ENCODE data around the gene DHODH.

The DHODH gene

DNA sequence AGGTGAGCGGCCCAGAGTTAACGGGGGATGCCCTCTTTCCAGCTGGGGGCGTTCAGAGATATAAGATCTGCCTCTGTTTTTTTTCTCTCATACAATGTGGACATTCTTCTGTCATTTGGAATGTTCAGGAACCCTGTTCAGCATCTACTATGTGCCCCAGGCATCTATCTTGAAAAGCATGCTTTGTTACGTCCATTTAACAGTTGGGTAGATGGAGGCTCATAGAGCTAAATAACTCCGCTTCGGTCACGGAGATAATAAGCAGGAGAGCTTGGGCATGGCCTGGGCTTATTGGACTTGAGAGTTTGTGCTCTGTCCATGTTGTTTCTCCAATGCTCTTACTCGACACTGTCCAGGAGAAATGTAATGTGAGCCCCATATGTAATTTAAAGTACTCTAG, 6.1 kb downstream of the DHODH start:
- H3K27me3 ChIP-seq (replicated peaks; ENCODE audit: control insufficient read depth, insufficient read depth, low read length) = no peaks in the 10 kb centered on the region
- no peak for DNase-seq (ENCODE audit: low read depth)
- no peak overlapping the region for H3K4me3 ChIP-seq (ENCODE audit: low read length)
- peaks cover 3% of the 10 kb centered on the region for H3K36me3 ChIP-seq (ENCODE audit: control insufficient read depth, insufficient read depth, low read length, severe bottlenecking)
- no peak overlapping the region for H3K9ac ChIP-seq (ENCODE audit: low read length)
- H3K9me3 ChIP-seq (ENCODE audit: control insufficient read depth, low read length) = no peaks in the 10 kb centered on the region
- peaks cover 40% of the 10 kb centered on the region for H3K4me1 ChIP-seq (ENCODE audit: control insufficient read depth, insufficient read depth, low read length)

DNA sequence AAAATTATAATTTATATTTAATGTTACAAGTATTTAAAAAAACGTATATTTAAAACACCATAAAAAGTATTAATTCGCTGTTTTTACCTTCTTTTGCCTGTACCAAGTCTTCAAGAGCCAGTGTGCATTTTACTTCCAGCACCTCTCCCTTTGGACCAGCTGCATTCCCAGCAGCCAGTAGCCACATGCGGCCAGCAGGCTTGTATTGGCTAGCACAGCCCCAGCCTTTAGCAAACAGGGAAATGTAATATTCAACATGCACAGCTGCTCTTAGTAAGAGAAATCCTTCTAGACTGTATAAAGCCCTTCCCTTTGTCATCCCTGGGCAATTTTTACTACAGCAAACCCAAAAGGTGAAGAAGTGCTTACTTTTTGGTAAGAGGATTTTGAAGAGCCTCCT, 6.6 kb downstream of the DHODH start:
- Histone ChIP-seq H3K4me1 (ENCODE audit: control insufficient read depth, insufficient read depth, low read length) (peaks cover 40% of the 10 kb centered on the region), H3K9ac (ENCODE audit: low read length) (no peak overlapping the region), H3K9me3 (ENCODE audit: control insufficient read depth, low read length) (no peaks in the 10 kb centered on the region), H3K36me3 (ENCODE audit: control insufficient read depth, insufficient read depth, low read length, severe bottlenecking) (peaks cover 3% of the 10 kb centered on the region), H3K4me3 (ENCODE audit: low read length) (no peak overlapping the region), H3K27me3 (replicated peaks; ENCODE audit: control insufficient read depth, insufficient read depth, low read length) (no peaks in the 10 kb centered on the region)
- DNase-seq (ENCODE audit: low read depth) = no peak

DNA sequence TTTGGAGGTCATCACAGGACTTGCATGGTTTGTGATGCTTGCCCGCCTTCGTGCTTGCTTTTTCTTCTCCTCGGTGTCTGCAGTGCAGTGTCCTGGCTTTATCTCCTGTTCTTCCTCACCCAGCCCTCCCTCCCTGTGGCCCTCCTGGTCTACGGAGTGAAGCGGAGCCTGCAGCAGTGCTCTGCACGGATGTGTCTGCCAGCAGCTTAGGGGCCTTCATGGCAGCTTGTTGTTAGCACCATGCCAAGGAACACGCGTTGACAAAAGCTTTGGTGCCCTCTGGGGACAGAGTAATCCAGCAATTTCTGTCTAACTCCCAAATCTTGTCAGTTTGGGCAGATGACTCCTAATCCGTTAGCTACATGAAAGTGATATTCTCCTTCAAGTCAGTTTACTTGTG, 9.9 kb downstream of the DHODH start:
- H3K9me3 ChIP-seq (ENCODE audit: control insufficient read depth, low read length) = no peaks in the 10 kb centered on the region
- H3K27me3 ChIP-seq (replicated peaks; ENCODE audit: control insufficient read depth, insufficient read depth, low read length) = no peaks in the 10 kb centered on the region
- no peak overlapping the region for H3K9ac ChIP-seq (ENCODE audit: low read length)
- no peak overlapping the region for H3K4me3 ChIP-seq (ENCODE audit: low read length)
- peaks cover 4% of the 10 kb centered on the region for H3K36me3 ChIP-seq (ENCODE audit: control insufficient read depth, insufficient read depth, low read length, severe bottlenecking)
- DNase-seq (ENCODE audit: low read depth) = no peak
- H3K4me1 ChIP-seq (ENCODE audit: control insufficient read depth, insufficient read depth, low read length) = peaks cover 39% of the 10 kb centered on the region

GRCh38 chr16:72021043-72021442, 12.5 kb downstream of the DHODH start:
- Histone ChIP-seq H3K36me3 (ENCODE audit: control insufficient read depth, insufficient read depth, low read length, severe bottlenecking) (peaks cover 16% of the 10 kb centered on the region), H3K4me1 (ENCODE audit: control insufficient read depth, insufficient read depth, low read length) (peaks cover 18% of the 10 kb centered on the region), H3K27me3 (replicated peaks; ENCODE audit: control insufficient read depth, insufficient read depth, low read length) (no peaks in the 10 kb centered on the region), H3K9ac (ENCODE audit: low read length) (no peak overlapping the region), H3K9me3 (ENCODE audit: control insufficient read depth, low read length) (no peaks in the 10 kb centered on the region), H3K4me3 (ENCODE audit: low read length) (no peak overlapping the region)
- no peak for DNase-seq (ENCODE audit: low read depth)

GRCh38 chr16:72022127-72022526, 13.6 kb downstream of the DHODH start:
- Histone ChIP-seq H3K36me3 (ENCODE audit: control insufficient read depth, insufficient read depth, low read length, severe bottlenecking) (peaks cover 16% of the 10 kb centered on the region), H3K4me3 (ENCODE audit: low read length) (no peak overlapping the region), H3K9me3 (ENCODE audit: control insufficient read depth, low read length) (no peaks in the 10 kb centered on the region), H3K27me3 (replicated peaks; ENCODE audit: control insufficient read depth, insufficient read depth, low read length) (no peaks in the 10 kb centered on the region), H3K9ac (ENCODE audit: low read length) (no peak overlapping the region), H3K4me1 (ENCODE audit: control insufficient read depth, insufficient read depth, low read length) (peaks cover 7% of the 10 kb centered on the region)
- no peak for DNase-seq (ENCODE audit: low read depth)

- Histone ChIP-seq H3K4me1 (ENCODE audit: control insufficient read depth, insufficient read depth, low read length) (peaks cover 14% of the 10 kb centered on the region), H3K27me3 (replicated peaks; ENCODE audit: control insufficient read depth, insufficient read depth, low read length) (no peaks in the 10 kb centered on the region), H3K36me3 (ENCODE audit: control insufficient read depth, insufficient read depth, low read length, severe bottlenecking) (peaks cover 16% of the 10 kb centered on the region), H3K9ac (ENCODE audit: low read length) (no peak overlapping the region), H3K9me3 (ENCODE audit: control insufficient read depth, low read length) (no peaks in the 10 kb centered on the region), H3K4me3 (ENCODE audit: low read length) (no peak overlapping the region)
- DNase-seq (ENCODE audit: low read depth) = no peak
Measured at GRCh38 chr16:72023962-72024361, 15.4 kb downstream of the DHODH start.

DNA sequence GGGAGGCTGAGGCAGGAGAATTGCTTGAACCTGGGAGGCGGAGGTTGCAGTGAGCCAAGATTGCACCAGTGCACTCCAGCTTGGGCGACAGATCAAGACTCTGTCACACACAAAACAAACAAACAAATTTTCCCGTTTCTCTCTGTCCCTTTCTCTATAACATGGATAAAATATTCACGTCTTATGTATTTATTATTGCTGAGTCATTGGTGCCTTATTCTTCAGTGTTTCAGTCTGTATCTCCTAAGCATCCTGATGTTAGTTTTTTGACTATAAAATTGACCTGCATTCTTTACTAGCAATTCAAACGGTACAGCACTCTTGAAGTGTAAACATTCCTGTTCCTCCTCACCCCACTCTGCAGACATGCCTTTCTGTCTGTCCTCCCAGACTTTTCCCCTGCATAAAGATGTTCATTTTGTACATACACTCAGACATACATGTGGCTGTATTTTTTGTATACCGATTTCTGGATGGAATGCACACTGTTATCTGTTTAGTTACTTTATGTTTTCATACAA, 16.4 kb downstream of the DHODH start:
- no peaks in the 10 kb centered on the region for H3K27me3 ChIP-seq (replicated peaks; ENCODE audit: control insufficient read depth, insufficient read depth, low read length)
- DNase-seq (ENCODE audit: low read depth) = no peak
- no peak overlapping the region for H3K4me3 ChIP-seq (ENCODE audit: low read length)
- H3K9me3 ChIP-seq (ENCODE audit: control insufficient read depth, low read length) = no peaks in the 10 kb centered on the region
- peaks cover 20% of the 10 kb centered on the region for H3K4me1 ChIP-seq (ENCODE audit: control insufficient read depth, insufficient read depth, low read length)
- no peak overlapping the region for H3K9ac ChIP-seq (ENCODE audit: low read length)
- H3K36me3 ChIP-seq (ENCODE audit: control insufficient read depth, insufficient read depth, low read length, severe bottlenecking) = peaks cover 16% of the 10 kb centered on the region

- Histone ChIP-seq H3K4me1 (ENCODE audit: control insufficient read depth, insufficient read depth, low read length) (peaks cover 22% of the 10 kb centered on the region), H3K27me3 (replicated peaks; ENCODE audit: control insufficient read depth, insufficient read depth, low read length) (no peaks in the 10 kb centered on the region), H3K36me3 (ENCODE audit: control insufficient read depth, insufficient read depth, low read length, severe bottlenecking) (peaks cover 16% of the 10 kb centered on the region), H3K4me3 (ENCODE audit: low read length) (no peak overlapping the region), H3K9ac (ENCODE audit: low read length) (no peak overlapping the region), H3K9me3 (ENCODE audit: control insufficient read depth, low read length) (no peaks in the 10 kb centered on the region)
- no peak for DNase-seq (ENCODE audit: low read depth)
Measured at GRCh38 chr16:72025404-72026114, 17.0 kb downstream of the DHODH start.

- no peak for DNase-seq (ENCODE audit: low read depth)
- Histone ChIP-seq H3K27me3 (replicated peaks; ENCODE audit: control insufficient read depth, insufficient read depth, low read length) (no peaks in the 10 kb centered on the region), H3K4me3 (ENCODE audit: low read length) (no peak overlapping the region)
Measured at GRCh38 chr16:72027669-72028378, 19.3 kb downstream of the DHODH start.

DNA sequence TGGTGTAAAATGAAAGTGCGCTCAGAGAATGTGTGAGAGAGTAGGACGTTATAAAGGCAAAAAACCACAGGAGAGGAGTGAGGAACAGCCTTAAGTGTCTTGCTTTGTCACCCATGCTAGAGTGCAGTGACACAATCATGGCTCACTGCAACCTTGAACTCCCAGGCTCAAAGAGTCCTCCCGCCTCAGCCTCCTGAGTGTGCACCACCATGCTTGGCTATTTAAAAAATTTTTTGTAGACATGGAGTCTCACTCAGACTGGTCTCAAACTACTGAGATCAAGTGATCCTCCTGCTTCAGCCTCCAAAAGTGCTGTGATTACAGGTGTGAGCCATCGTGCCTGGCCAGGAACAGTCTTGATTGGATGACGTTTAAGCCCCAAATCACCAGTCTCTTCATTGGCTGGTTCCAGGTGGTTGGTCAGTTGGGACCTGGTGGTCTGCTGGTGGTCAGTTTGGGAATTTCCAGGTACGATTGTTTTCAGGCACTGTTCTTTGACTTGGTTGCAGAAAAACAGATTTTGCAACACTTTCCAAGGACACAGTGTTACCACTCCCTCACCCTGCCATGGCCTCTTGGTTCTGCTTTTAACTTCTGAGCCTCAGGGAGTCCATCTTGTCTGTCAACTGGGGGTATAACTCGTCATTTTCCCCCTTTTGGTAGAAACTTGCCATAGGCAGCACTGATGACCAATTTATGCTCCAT, 21.2 kb downstream of the DHODH start:
- no peak for DNase-seq (ENCODE audit: low read depth)
- H3K36me3 ChIP-seq (ENCODE audit: control insufficient read depth, insufficient read depth, low read length, severe bottlenecking) = peaks cover 5% of the 10 kb centered on the region
- H3K27me3 ChIP-seq (replicated peaks; ENCODE audit: control insufficient read depth, insufficient read depth, low read length) = no peaks in the 10 kb centered on the region
- H3K4me1 ChIP-seq (ENCODE audit: control insufficient read depth, insufficient read depth, low read length) = peaks cover 22% of the 10 kb centered on the region
- H3K4me3 ChIP-seq (ENCODE audit: low read length) = no peak overlapping the region
- no peaks in the 10 kb centered on the region for H3K9me3 ChIP-seq (ENCODE audit: control insufficient read depth, low read length)
- H3K9ac ChIP-seq (ENCODE audit: low read length) = no peak overlapping the region

More at GRCh38 chr16:72027669-72028378, 19.3 kb downstream of the DHODH start:
- Histone ChIP-seq H3K9ac (ENCODE audit: low read length) (peak overlapping the region; percentile 18), H3K36me3 (ENCODE audit: control insufficient read depth, insufficient read depth, low read length, severe bottlenecking) (peaks cover 16% of the 10 kb centered on the region), H3K4me1 (ENCODE audit: control insufficient read depth, insufficient read depth, low read length) (peaks cover 22% of the 10 kb centered on the region), H3K9me3 (ENCODE audit: control insufficient read depth, low read length) (no peaks in the 10 kb centered on the region)

DNA sequence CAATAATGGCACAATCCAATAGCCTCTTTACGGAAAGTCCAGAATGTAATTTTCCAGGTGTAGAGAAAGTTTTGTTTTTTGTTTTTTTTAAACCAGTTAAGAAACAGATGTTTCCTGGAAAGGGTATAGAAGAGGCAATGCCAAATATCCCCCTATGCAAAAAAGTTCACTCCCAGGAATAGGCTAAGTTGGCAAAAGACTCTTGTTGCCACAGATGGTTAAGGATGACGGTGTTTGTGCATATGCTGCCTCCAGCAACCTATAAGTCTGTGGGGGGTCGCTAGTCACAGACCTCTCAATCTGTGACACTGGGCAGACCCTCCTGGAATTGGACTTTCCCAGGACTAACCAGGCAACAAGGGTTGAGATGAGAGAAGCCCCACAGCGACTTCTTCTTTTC, 24.9 kb downstream of the DHODH start:
- no peaks in the 10 kb centered on the region for H3K9me3 ChIP-seq (ENCODE audit: control insufficient read depth, low read length)
- peaks cover 10% of the 10 kb centered on the region for H3K4me1 ChIP-seq (ENCODE audit: control insufficient read depth, insufficient read depth, low read length)
- H3K36me3 ChIP-seq (ENCODE audit: control insufficient read depth, insufficient read depth, low read length, severe bottlenecking) = no peaks in the 10 kb centered on the region
- H3K27me3 ChIP-seq (replicated peaks; ENCODE audit: control insufficient read depth, insufficient read depth, low read length) = no peaks in the 10 kb centered on the region
- H3K9ac ChIP-seq (ENCODE audit: low read length) = no peak overlapping the region
- no peak for DNase-seq (ENCODE audit: low read depth)
- no peak overlapping the region for H3K4me3 ChIP-seq (ENCODE audit: low read length)
